GM10266 (cell line): Measurements from ENCODE around the gene PPP4R2.
A peak's percentile ranks its signal among the peaks of the same experiment; 100 is the strongest.

Source experiments
- DNase-seq: peaks from one replicate; pipeline ENCODE4 v3.0.0; 2012; ENCODE audit errors: extremely low spot score
- CTCF ChIP-seq: IDR thresholded peaks from 2 replicates; pipeline ENCODE4 v1.5.1; 2012; ENCODE audit warnings: mild to moderate bottlenecking, low read depth; ENCODE audit not compliant: control insufficient read depth, insufficient read depth; ENCODE audit errors: missing control alignments

The PPP4R2 gene

GRCh38 chr3:73074781-73075180 is 78.2 kb downstream of the PPP4R2 start:
- DNase-seq: no peak
- no peak for TF ChIP-seq CTCF

- TF ChIP-seq CTCF: no peak
- DNase-seq: peak; percentile 42
Observed at GRCh38 chr3:73080216-73080966, 83.8 kb downstream of the PPP4R2 start.

- TF ChIP-seq CTCF: no peak
- no peak for DNase-seq
Observed at GRCh38 chr3:73081140-73081539, 84.5 kb downstream of the PPP4R2 start.

GRCh38 chr3:73084170-73084569 is 87.6 kb downstream of the PPP4R2 start:
- no peak for DNase-seq
- no peak for TF ChIP-seq CTCF

- DNase-seq: no peak
- peak; percentile 81 for TF ChIP-seq CTCF
Observed at GRCh38 chr3:73086071-73086494, 89.5 kb downstream of the PPP4R2 start.

- DNase-seq: no peak
- TF ChIP-seq CTCF: no peak
Observed at GRCh38 chr3:73094129-73094528, 97.5 kb downstream of the PPP4R2 start.

- TF ChIP-seq CTCF: no peak
- DNase-seq: no peak
Observed at GRCh38 chr3:73094951-73095350, 98.3 kb downstream of the PPP4R2 start.
